ENCODE measurements around the gene HINT1.

Gene HINT1

GRCh38 chr5:131109540-131110255 lies 55.4 kb downstream of the HINT1 start:
- DNase-seq, result peak; percentile 40

Data from fibroblast of skin of back (primary cell).